ENCODE measurements around the gene FOXK2.

Gene FOXK2

GRCh38 chr17:82518826-82519810, at the start of gene FOXK2:
TSS of gene FOXK2 (plus strand) at chr17:82519732. CDS start at chr17:82519889, 157 bp downstream.
- DNase-seq = no peak

- no peak for DNase-seq
Observed at GRCh38 chr17:82470065-82470464, 49.5 kb upstream of the FOXK2 start.

GRCh38 chr17:82474223-82475010, 45.1 kb upstream of the FOXK2 start:
- no peak for DNase-seq

- DNase-seq = no peak
Observed at GRCh38 chr17:82475458-82475857, 44.1 kb upstream of the FOXK2 start.

GRCh38 chr17:82477934-82478333, 41.6 kb upstream of the FOXK2 start:
- no peak for DNase-seq

GRCh38 chr17:82479602-82480001, 39.9 kb upstream of the FOXK2 start:
- DNase-seq = no peak

GRCh38 chr17:82480318-82480717, 39.2 kb upstream of the FOXK2 start:
- no peak for DNase-seq

GRCh38 chr17:82483204-82483660, 36.3 kb upstream of the FOXK2 start:
- no peak for DNase-seq

- DNase-seq = no peak
Observed at GRCh38 chr17:82483836-82484235, 35.7 kb upstream of the FOXK2 start.

GRCh38 chr17:82486231-82487094, 33.1 kb upstream of the FOXK2 start:
- DNase-seq = no peak

GRCh38 chr17:82487910-82488309, 31.6 kb upstream of the FOXK2 start:
- no peak for DNase-seq

- no peak for DNase-seq
Observed at GRCh38 chr17:82489117-82489516, 30.4 kb upstream of the FOXK2 start.

GRCh38 chr17:82489851-82490511, 29.6 kb upstream of the FOXK2 start:
- DNase-seq = no peak

GRCh38 chr17:82490512-82491195, 28.9 kb upstream of the FOXK2 start:
- DNase-seq = no peak

- DNase-seq = no peak
Observed at GRCh38 chr17:82491196-82491530, 28.4 kb upstream of the FOXK2 start.

GRCh38 chr17:82491533-82491932, 28.0 kb upstream of the FOXK2 start:
- no peak for DNase-seq

GRCh38 chr17:82492643-82493225, 26.8 kb upstream of the FOXK2 start:
- no peak for DNase-seq

GRCh38 chr17:82493226-82493781, 26.2 kb upstream of the FOXK2 start:
- DNase-seq = no peak

GRCh38 chr17:82494236-82495055, 25.1 kb upstream of the FOXK2 start:
- no peak for DNase-seq
